Measurements from ENCODE around the gene ZFAND2B.

ZFAND2B gene

GRCh38 chr2:219204425-219205164 is 2.0 kb upstream of the ZFAND2B start:
- no peak for DNase-seq (ENCODE audit: low spot score)

DNA sequence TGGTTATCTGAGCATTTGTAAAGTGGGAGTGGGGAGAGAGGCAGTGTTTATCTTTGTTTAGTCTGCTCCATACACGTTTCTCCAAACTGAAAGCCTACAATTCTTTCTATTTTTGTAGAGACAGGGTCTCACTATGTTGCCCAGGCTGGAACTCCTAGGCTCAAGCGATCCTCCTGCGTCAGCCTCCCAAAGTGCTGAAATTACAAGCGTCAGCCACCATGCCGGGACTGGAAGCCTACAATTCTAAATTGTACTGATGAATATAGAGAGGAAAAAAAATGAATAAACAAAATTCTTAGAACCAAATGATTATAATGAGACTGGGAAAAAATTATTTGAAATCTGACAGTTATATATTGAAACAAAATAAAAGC is 1.4 kb upstream of the ZFAND2B start:
- no peak for DNase-seq (ENCODE audit: low spot score)

GRCh38 chr2:219205981-219206327 is 628 bp upstream of the ZFAND2B start:
- DNase-seq (ENCODE audit: low spot score), result no peak

DNA sequence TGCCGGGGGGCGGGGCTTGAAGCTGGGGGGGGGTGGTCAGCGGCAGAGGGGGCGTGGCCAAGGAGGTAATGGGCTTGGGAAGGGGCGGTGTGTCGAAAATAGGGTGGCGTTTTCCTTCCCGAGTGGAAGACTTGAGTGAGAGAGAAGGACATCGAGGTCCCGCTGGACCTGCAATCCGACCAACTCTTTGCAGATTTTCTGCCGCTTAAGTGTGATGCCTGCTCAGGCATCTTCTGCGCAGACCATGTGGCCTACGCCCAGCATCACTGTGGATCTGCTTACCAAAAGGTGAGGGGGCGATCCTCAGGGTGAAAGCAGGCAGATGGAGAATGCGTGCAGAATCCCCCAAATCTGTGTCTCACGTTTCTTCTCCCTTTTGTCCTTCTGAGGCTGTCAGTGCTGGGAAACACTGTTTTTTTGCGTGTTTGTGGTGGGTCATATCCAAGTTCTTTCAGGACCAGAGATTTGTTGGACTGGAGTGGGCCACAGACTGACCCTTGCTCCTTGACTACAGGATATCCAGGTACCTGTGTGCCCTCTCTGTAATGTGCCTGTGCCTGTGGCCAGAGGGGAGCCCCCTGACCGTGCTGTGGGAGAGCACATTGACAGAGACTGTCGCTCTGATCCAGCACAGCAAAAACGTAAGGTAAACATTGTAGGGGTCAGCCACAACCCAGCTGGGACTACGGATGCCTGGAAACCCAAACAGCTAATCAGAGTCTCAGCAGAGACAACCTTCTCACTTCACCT is 727 bp downstream of the ZFAND2B start:
- no peak for DNase-seq (ENCODE audit: low spot score)

GRCh38 chr2:219207884-219208740 is 1.5 kb downstream of the ZFAND2B start:
- no peak for DNase-seq (ENCODE audit: low spot score)

DNA sequence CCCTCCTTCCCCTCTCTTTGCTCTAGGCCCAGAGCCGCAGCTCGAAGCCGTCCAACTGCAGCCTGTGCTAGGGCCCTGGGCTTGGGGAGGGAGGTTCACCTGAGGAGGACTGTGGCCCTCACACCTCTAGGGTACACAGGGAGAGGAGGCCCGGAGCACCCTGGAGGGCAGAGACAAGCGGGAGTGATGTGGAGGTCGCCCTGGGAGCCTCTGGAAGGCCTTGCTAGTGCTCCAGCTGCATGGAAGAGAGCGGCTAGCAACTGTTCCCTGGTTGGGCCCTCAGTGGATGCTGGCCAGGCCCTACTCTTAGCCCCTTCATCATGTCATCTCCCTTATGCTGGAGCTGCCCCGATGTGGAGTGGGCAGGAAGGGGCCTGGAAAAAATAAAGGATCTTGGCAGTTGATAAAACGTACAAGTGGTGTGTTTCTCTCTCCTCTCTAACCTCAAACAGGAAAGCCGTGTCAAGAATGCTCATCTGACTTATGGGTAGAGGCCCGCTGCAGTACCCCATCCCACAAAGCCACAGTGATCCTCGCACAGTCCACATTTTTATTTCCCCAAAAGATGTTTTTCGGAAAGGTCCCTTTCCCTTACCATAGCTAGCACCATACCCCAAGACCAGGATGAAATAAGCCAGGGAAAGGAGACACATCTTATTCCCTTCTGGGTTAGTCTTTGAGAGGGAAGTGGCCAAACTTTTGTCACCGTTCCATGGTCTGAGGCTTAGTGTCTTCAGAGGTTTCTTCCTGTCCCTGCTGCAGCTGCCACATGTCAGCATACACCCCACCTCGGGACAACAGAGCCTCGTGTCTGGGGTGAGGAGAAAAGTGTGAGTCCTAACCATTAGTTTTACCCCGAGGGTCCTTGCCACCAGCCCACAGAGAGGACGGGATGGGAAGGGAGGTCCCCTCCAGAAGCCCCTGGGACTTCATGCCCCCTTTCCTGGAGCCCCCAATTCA is 2.9 kb downstream of the ZFAND2B start:
- no peak for DNase-seq (ENCODE audit: low spot score)

GRCh38 chr2:219210196-219210885 is 3.8 kb downstream of the ZFAND2B start:
- DNase-seq (ENCODE audit: low spot score), result no peak

DNA sequence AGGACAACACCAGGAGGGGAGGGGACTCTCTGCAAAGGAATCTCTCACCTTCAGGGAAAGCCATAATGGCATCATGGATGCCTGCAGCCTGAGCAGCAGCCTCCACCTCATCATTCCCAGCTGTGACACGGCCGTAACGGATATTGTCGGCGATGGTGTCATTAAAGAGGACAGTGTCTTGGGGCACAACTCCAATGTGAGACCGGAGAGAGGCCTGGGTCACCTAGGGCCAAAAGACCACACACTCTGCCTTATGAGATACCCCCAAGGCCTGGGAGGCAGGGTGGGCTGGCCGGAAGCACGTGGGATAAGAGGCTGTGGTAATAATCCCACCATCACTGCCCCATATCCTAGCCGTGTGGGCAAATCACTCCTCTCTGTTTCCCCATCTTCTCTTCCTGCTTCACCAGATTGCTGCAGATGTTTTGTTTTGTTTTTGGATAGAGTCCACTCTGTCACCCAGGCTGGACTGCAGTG is 4.3 kb downstream of the ZFAND2B start:
- no peak for DNase-seq (ENCODE audit: low spot score)

DNA sequence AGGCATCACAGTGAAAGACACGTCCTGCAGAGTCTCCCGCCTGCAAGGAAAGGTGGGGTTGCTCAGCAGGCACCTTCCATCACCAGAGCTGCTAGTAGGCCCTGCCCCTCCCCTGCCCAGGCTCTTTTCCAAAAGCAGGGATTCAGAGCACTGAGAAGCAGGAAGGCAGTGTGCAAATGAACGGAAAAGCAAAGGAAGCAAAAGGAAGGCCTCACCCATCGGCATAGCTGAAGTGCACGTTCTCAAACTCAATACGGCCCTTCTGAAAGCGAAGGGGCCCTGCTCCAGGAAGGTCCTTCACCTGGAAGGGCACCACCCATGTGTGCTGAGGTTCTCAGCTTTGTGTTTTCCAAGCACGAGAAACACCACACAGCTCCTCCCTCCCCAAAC is 6.4 kb downstream of the ZFAND2B start:
- DNase-seq (ENCODE audit: low spot score), result no peak

DNA sequence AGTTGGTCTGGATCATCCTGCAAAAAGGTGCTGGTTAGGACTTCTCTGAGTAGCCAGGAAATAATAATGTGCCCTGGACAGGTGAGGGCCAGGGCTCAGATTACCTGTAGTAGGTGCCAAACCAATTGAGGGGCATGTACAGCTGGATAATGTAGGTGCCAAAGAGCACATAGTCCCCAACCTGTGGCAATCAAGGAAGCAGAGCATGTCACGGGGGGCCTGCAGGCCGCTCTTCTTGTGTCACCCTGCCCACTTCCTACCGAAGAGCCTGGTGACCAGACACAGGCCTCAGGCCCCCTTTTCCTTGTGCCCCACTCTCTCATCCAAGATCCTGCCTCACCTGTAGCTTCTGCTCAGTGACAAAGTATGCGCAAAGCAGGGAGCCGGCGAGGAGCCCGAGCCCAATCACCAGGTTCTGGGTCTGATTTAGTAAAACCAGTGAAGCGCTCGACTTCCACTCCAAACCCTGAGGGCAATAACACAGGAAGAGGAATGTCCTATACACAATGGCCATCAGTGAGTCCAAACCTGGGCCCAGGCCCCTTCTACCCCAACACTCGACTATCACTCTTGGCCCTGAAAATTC is 7.0 kb downstream of the ZFAND2B start:
- DNase-seq (ENCODE audit: low spot score), result no peak

- DNase-seq (ENCODE audit: low spot score), result no peak
These were observed 7.6 kb downstream of the ZFAND2B start for GRCh38 chr2:219214141-219214540.

DNA sequence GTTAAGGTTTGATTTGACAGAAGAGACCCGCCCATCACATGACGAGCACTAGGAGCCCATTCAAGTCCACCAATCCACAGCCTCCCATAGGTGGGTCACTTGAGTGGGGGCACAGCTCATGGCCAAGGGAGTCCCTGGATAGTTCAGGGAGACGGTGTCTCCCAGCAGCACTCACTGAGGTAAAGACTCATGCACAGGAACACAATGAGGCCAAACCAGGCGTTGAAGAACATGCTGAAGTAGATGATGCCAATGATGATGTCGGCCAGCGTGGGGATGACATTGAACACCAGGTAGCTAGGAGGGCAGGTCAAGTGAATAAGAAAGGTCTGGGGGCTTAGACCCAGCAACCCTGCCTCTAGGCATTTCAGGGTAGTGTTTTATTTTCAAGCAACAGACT is 8.2 kb downstream of the ZFAND2B start:
- DNase-seq (ENCODE audit: low spot score), result no peak

DNA sequence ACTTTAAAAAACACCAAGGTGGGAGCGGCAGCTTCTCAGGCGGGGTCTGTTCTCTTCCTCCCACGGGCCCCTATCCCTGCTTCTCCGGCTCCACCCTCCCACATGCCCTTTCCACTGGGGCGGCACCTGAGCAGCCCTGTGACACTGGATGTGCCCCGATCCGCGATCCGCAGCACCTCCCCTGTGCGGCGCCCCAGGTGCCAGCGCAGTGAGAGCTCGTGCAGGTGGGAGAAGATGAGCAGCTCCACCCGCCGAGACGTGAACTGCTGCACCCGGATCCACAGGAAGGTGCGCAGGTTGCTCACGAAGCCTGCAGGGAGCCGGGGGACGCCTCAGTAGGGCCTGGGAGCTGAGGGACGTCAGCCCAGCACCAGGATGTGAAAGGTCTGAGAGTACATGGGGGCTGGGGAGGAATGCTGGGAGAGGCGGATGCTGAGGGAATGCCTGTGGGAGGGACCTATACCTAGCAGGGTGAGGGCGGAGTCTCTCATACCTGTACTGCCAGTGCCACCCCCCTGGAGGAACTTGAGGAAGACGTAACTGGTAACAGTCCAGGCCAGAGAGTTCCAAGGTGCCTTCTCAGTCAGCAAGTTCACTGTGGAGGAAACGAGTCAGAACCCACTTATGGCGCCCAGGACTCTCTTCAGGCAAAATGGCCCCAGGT is 9.4 kb downstream of the ZFAND2B start:
- no peak for DNase-seq (ENCODE audit: low spot score)

GRCh38 chr2:219216535-219216915 is 9.9 kb downstream of the ZFAND2B start:
- no peak for DNase-seq (ENCODE audit: low spot score)

- no peak for DNase-seq (ENCODE audit: low spot score)
These were observed 11.7 kb downstream of the ZFAND2B start for GRCh38 chr2:219218217-219218731.

DNA sequence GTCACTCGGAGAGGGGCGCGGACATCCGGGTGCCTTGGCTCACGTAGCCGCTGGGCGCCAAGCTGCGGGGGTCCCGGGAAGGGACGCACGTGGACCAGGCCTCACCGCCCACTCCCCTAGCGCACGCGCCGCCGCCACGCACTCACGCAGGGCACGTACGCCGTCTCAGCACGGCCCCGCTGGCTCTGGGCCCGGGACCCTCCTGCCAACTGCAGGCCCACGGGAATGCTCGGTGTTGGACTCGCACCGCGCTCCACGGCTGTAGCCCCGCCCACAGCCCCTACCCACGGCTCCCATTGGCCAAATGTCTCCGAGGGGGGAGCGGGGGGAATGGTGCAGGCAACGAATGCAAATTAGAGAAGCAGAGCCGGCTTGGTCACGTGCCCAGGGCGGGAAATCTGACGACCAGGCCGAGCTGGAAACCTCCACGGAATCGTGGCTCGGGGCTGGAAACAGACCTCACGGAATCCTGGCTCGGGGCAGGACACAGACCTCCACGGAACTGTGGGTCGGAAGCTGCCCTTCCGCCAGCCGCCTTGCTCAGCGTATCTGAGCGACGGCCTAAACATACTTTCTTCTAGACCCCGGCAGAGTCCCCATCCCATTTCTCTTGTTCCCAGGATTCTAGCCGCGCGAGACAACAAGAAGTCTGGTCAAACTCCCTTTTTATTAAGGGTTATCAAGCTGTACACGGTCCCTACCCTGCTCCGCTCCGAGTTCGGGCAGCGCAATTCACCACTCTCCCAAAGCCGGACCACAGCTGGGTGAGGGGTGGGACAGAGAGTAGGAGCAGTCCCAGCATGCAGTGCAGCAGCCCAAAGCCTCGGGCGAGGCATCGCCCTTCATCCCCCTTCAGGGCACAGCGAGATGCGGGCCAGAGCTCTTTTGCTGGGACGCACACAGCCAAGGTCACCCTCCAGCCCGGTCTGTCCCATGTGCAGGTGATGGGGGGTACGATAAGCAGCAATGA is 12.4 kb downstream of the ZFAND2B start, which contains the start of gene ABCB6:
TSS of gene ABCB6 (minus strand) at position 227 of the 970 bp plus-strand sequence. CDS start 285 bp downstream, outside the sequence.
- DNase-seq (ENCODE audit: low spot score), result no peak

GRCh38 chr2:219219784-219220532 is 13.4 kb downstream of the ZFAND2B start:
- DNase-seq (ENCODE audit: low spot score), result no peak
